H1 (cell line): Measurements from ENCODE around the gene BPIFB6. TPM values are rescaled to one million over a fixed set of nuclear protein-coding genes. Genes with fewer than 3 reads are reported as not detected.

ENCODE experiments used
- CTCF ChIA-PET: fragments of 300-600 bp; sonication (Branson Sonifier 250); formaldehyde crosslinking; loops from one replicate; lab custom pipeline; 2021; ENCODE audit not compliant: partially characterized antibody; lab: Charles Lee
- POLR2A ChIA-PET: fragments of 300-600 bp; sonication (Branson Sonifier 250); formaldehyde crosslinking; loops from one replicate; lab custom pipeline; 2021; ENCODE audit warnings: inconsistent platforms; ENCODE audit not compliant: partially characterized antibody; lab: Charles Lee
- DNase-seq, 2 experiments: peaks; one replicate each; pipeline versions ENCODE4 v3.0.0 to v3.0.0-alpha.2; 2010 to 2022; ENCODE audit warnings: low spot score in 2 of 2, low read depth in 1 of 2, mixed read lengths in 1 of 2
- FAIRE-seq: peaks from 2 replicates; lab custom pipeline; 2011; peaks lifted over from hg19 to GRCh38; lab: Jason Lieb, UNC
- H2AFZ ChIP-seq: 2 replicates; pipeline ENCODE4 v1.8.1; 2012; ENCODE audit warnings: low read length, inconsistent platforms
- H2AK5ac ChIP-seq: 2 replicates; pipeline ENCODE4 v1.6.1; 2013; ENCODE audit warnings: low read depth, low read length
- H2BK120ac ChIP-seq: replicated peaks from 2 replicates; pipeline ENCODE3; 2013; ENCODE audit warnings: low read depth, low read length, inconsistent platforms
- H2BK12ac ChIP-seq: 2 replicates; pipeline ENCODE4 v1.6.1; 2013; ENCODE audit warnings: low read depth, low read length
- H2BK15ac ChIP-seq: 2 replicates; pipeline ENCODE4 v1.6.1; 2013; ENCODE audit warnings: low read length
- H2BK20ac ChIP-seq: 2 replicates; pipeline ENCODE4 v1.6.1; 2013; ENCODE audit warnings: low read length
- H2BK5ac ChIP-seq: 2 replicates; pipeline ENCODE4 v1.6.1; 2013; ENCODE audit warnings: low read depth, low read length
- H3K14ac ChIP-seq: 2 replicates; pipeline ENCODE4 v1.6.1; 2013; ENCODE audit warnings: inconsistent platforms; ENCODE audit not compliant: insufficient read length
- H3K18ac ChIP-seq: 2 replicates; pipeline ENCODE4 v1.6.1; 2013; ENCODE audit warnings: low read length; ENCODE audit errors: extremely low read depth
- H3K23ac ChIP-seq: 2 replicates; pipeline ENCODE4 v1.6.1; 2013; ENCODE audit warnings: inconsistent platforms; ENCODE audit not compliant: insufficient read length
- H3K23me2 ChIP-seq: 2 replicates; pipeline ENCODE4 v1.6.1; 2013; ENCODE audit warnings: low read depth, low read length
- H3K27ac ChIP-seq: 2 replicates; pipeline ENCODE4 v1.6.1; 2011; ENCODE audit warnings: low read depth, low read length, inconsistent platforms
- H3K27me3 ChIP-seq, 4 experiments: replicated peaks in 1 of 4; 1 replicate in 1 of 4; 2 replicates in 3 of 4; pipeline versions ENCODE4 v1.6.1 to v1.8.1; 2011 to 2013; ENCODE audit warnings: low read length in 3 of 4, mild to moderate bottlenecking in 3 of 4, inconsistent platforms in 2 of 4, mixed read lengths in 2 of 4, moderate library complexity in 1 of 4; ENCODE audit not compliant: control insufficient read depth in 3 of 4, insufficient read depth in 3 of 4; ENCODE audit errors: extremely low read depth in 1 of 4
- H3K36me3 ChIP-seq, 4 experiments: 2 replicates each; pipeline versions ENCODE4 v1.6.1 to v1.8.1; 2011 to 2013; ENCODE audit warnings: mild to moderate bottlenecking in 4 of 4, low read length in 3 of 4, moderate library complexity in 2 of 4, control low read depth in 1 of 4, inconsistent platforms in 1 of 4; ENCODE audit not compliant: insufficient read depth in 4 of 4, control insufficient read depth in 2 of 4
- H3K4ac ChIP-seq: replicated peaks from 2 replicates; pipeline ENCODE3; 2013; ENCODE audit warnings: low read length, low read depth, mixed read lengths, inconsistent platforms; ENCODE audit not compliant: insufficient read length
- H3K4me1 ChIP-seq, 4 experiments: replicated peaks in 1 of 4; 1 replicate in 1 of 4; 2 replicates in 3 of 4; pipeline versions ENCODE4 v1.6.1 to v1.8.1; 2011 to 2013; ENCODE audit warnings: low read length in 3 of 4, inconsistent platforms in 2 of 4, mixed read lengths in 1 of 4; ENCODE audit not compliant: insufficient read depth in 4 of 4, control insufficient read depth in 3 of 4
- H3K4me2 ChIP-seq, 2 experiments: 2 replicates each; pipeline versions ENCODE4 v1.6.1 to v1.8.1; 2011 to 2013; ENCODE audit warnings: low read depth in 2 of 2, low read length in 2 of 2, control low read depth in 1 of 2, inconsistent platforms in 1 of 2, mild to moderate bottlenecking in 1 of 2; ENCODE audit not compliant: insufficient read depth in 1 of 2
- H3K4me3 ChIP-seq, 4 experiments: fragments of 200-600, 300-600 bp in 1 of 4; sonication (generic), shearing (Covaris generic), sonication (Bioruptor Twin) in 1 of 4; 2 replicates each; pipeline versions ENCODE4 v1.5.1 to v1.8.1; 2011 to 2016; ENCODE audit warnings: low read length in 4 of 4, low read depth in 3 of 4, control low read depth in 2 of 4, inconsistent platforms in 2 of 4, mild to moderate bottlenecking in 2 of 4, mixed read lengths in 1 of 4, moderate library complexity in 1 of 4; ENCODE audit not compliant: insufficient read depth in 2 of 4; ENCODE audit errors: extremely low read depth in 1 of 4
- H3K56ac ChIP-seq: replicated peaks from 2 replicates; pipeline ENCODE3; 2013; ENCODE audit warnings: low read depth, mild to moderate bottlenecking, mixed read lengths, low read length, inconsistent platforms; ENCODE audit not compliant: insufficient read length
- H3K79me1 ChIP-seq: 2 replicates; pipeline ENCODE4 v1.6.1; 2013; ENCODE audit warnings: low read depth, low read length, control low read depth
- H3K79me2 ChIP-seq, 2 experiments: 2 replicates each; pipeline versions ENCODE4 v1.6.1 to v1.8.1; 2012 to 2013; ENCODE audit warnings: low read length in 2 of 2, mild to moderate bottlenecking in 2 of 2, inconsistent platforms in 1 of 2; ENCODE audit not compliant: insufficient read depth in 2 of 2, control insufficient read depth in 1 of 2
- H3K9ac ChIP-seq, 4 experiments: replicated peaks in 1 of 4; 1 replicate in 1 of 4; 2 replicates in 3 of 4; pipeline versions ENCODE4 v1.6.1 to v1.8.1; 2011 to 2013; ENCODE audit warnings: low read depth in 3 of 4, low read length in 3 of 4, control low read depth in 2 of 4, mild to moderate bottlenecking in 2 of 4, moderate library complexity in 2 of 4, inconsistent platforms in 1 of 4; ENCODE audit errors: extremely low read depth in 1 of 4
- H3K9me3 ChIP-seq, 2 experiments: 2 replicates each; pipeline versions ENCODE4 v1.6.1 to v1.8.1; 2012 to 2013; ENCODE audit warnings: mild to moderate bottlenecking in 2 of 2, moderate library complexity in 2 of 2, control low read depth in 1 of 2, inconsistent platforms in 1 of 2, low read depth in 1 of 2, low read length in 1 of 2, mixed read lengths in 1 of 2; ENCODE audit not compliant: insufficient read depth in 2 of 2
- H4K20me1 ChIP-seq, 2 experiments: replicated peaks in 1 of 2; 2 replicates each; pipeline versions ENCODE3 to v1.8.1; 2011 to 2013; ENCODE audit warnings: inconsistent platforms in 2 of 2, low read length in 2 of 2, mild to moderate bottlenecking in 1 of 2; ENCODE audit not compliant: insufficient read depth in 2 of 2, control insufficient read depth in 1 of 2
- H4K5ac ChIP-seq: 2 replicates; pipeline ENCODE4 v1.6.1; 2013; ENCODE audit warnings: low read length, low read depth, mixed read lengths, inconsistent platforms; ENCODE audit not compliant: insufficient read length
- H4K8ac ChIP-seq: 2 replicates; pipeline ENCODE4 v1.8.0; 2013; ENCODE audit warnings: mild to moderate bottlenecking, moderate library complexity, low read length, inconsistent platforms; ENCODE audit not compliant: insufficient read depth; ENCODE audit errors: extremely low read depth
- H4K91ac ChIP-seq: replicated peaks from 2 replicates; pipeline ENCODE3; 2013; ENCODE audit warnings: low read length, mixed read lengths, inconsistent platforms; ENCODE audit not compliant: insufficient read length
- BCL11A ChIP-seq, 2 experiments: IDR thresholded peaks; one replicate each; pipeline ENCODE4 v1.6.1; 2011; ENCODE audit warnings: low read depth in 2 of 2, low read length in 2 of 2, mild to moderate bottlenecking in 2 of 2
- CEBPB ChIP-seq: IDR thresholded peaks from 2 replicates; pipeline ENCODE4 v1.6.1; 2012; ENCODE audit warnings: low read depth, low read length
- CTBP2 ChIP-seq: IDR thresholded peaks from 2 replicates; pipeline ENCODE4 v1.7.0; 2011; ENCODE audit warnings: borderline replicate concordance, mild to moderate bottlenecking, moderate library complexity, mixed read lengths, low read length; ENCODE audit not compliant: insufficient read depth, insufficient read length
- EZH2 ChIP-seq: fragments of 200-600 bp; sonication (generic); IDR thresholded peaks from 2 replicates; pipeline ENCODE4 v1.7.1; 2012; ENCODE audit warnings: low read depth, mild to moderate bottlenecking, moderate library complexity, low read length, inconsistent platforms; ENCODE audit not compliant: severe bottlenecking
- FOSL1 ChIP-seq: IDR thresholded peaks from 2 replicates; pipeline ENCODE4 v1.6.1; 2011; ENCODE audit warnings: mild to moderate bottlenecking, low read depth, low read length, moderate library complexity; ENCODE audit not compliant: insufficient read depth
- JUN ChIP-seq: IDR thresholded peaks from 2 replicates; pipeline ENCODE4 v1.6.1; 2011; ENCODE audit warnings: low read depth, mild to moderate bottlenecking, improper control_type of control experiment, low read length
- KDM5A ChIP-seq: fragments of 200-600 bp; IDR thresholded peaks from 2 replicates; pipeline ENCODE4 v1.7.1; 2012; ENCODE audit warnings: mild to moderate bottlenecking, low read length, inconsistent platforms, mixed read lengths
- SIX5 ChIP-seq: IDR thresholded peaks from 2 replicates; pipeline ENCODE4 v1.6.1; 2011; ENCODE audit warnings: mild to moderate bottlenecking, low read depth, low read length
- TAF7 ChIP-seq: optimal IDR thresholded peaks from 2 replicates; pipeline ENCODE3; 2011; ENCODE audit warnings: low read depth, mild to moderate bottlenecking, inconsistent platforms, low read length, moderate library complexity, borderline replicate concordance
- WGBS, 2 experiments: shearing (Covaris generic) in 1 of 2; methylation state at CpG; one replicate each; pipeline versions ENCODE4 v1.1.6 to v1.1.7; 2013 to 2015; ENCODE audit warnings: low lambda C conversion rate in 2 of 2, mixed read lengths in 2 of 2, inconsistent platforms in 1 of 2, low coverage in 1 of 2, missing lambda C conversion rate in 1 of 2; ENCODE audit not compliant: insufficient replicate concordance in 2 of 2, insufficient coverage in 1 of 2, insufficient read length in 1 of 2; ENCODE audit errors: extremely low coverage in 1 of 2, missing lambda C conversion rate in 1 of 2; 5-methylcytosine and 5-hydroxymethylcytosine counted together
- polyA plus RNA-seq, 7 experiments: library from polyadenylated mRNA; depleted of rRNA in 3 of 7; stranded (reverse) in 5 of 7; unstranded in 2 of 7; fragments of >200 nt in 5 of 7; fragments of 200-250 nt in 2 of 7; gene quantifications; 1 replicate in 5 of 7; 2 replicates in 1 of 7; 4 replicates in 1 of 7; pipeline versions ENCODE4 v1.2.1 to v1.2.3, GENCODE V29; 2011 to 2013; ENCODE audit warnings: missing spikeins in 2 of 7, mixed read lengths in 2 of 7
- total RNA-seq: library from RNA; stranded (reverse); fragmentation: NEBNext Ultra II Directional; extraction: Animal tissue kit (Norgen Biotek cat#: 25700); gene quantifications from 2 replicates; pipeline ENCODE4 v1.2.1, GENCODE V29; 2021
- TF ChIP-seq, protein P1 (sequence below): IDR thresholded peaks from 2 replicates; pipeline ENCODE4 v1.6.1; 2011; ENCODE audit warnings: low read length, improper control_type of control experiment
- TF ChIP-seq, protein P2 (sequence below): IDR thresholded peaks from 2 replicates; pipeline ENCODE4 v1.6.1; 2012; ENCODE audit warnings: low read length, inconsistent platforms

BPIFB6 gene
- total and polyA plus RNA-seq, 2 of the 8 experiments (the other 6 are each of a cell fraction or from before 2014, with no cell fraction given) = not detected

DNA sequence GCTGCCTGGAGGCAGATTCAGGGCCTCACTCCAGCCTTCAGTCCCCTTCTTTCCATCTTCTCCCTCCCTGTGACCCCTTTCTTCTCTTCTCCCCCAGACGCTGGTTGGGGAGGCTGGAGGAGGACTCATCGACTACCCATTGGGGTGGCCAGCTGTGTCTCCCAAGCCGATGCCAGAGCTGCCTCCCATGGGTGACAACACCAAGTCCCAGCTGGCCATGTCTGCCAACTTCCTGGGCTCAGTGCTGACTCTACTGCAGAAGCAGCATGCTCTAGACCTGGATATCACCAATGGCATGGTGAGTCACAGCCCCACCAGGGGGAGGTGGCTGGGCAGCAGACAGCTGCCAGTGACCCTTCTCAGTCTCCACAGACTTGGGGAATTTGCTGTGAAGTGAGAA is 60.9 kb downstream of the BPIFB6 start:
- H4K20me1 ChIP-seq = no peaks in the 10 kb centered on the region
- TF ChIP-seq BCL11A (IDR thresholded peaks at IDR 0.05; ENCODE audit: low read depth in 2 of 2, low read length in 2 of 2) (no peak), SIX5 (no peak), EZH2 (no peak), TAF7 (no peak), KDM5A (no peak), CTBP2 (no peak), CEBPB (no peak), JUN (no peak), FOSL1 (no peak)
- TF ChIP-seq, protein P1, sequence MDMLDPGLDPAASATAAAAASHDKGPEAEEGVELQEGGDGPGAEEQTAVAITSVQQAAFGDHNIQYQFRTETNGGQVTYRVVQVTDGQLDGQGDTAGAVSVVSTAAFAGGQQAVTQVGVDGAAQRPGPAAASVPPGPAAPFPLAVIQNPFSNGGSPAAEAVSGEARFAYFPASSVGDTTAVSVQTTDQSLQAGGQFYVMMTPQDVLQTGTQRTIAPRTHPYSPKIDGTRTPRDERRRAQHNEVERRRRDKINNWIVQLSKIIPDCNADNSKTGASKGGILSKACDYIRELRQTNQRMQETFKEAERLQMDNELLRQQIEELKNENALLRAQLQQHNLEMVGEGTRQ = no peak
- TF ChIP-seq, protein P2, sequence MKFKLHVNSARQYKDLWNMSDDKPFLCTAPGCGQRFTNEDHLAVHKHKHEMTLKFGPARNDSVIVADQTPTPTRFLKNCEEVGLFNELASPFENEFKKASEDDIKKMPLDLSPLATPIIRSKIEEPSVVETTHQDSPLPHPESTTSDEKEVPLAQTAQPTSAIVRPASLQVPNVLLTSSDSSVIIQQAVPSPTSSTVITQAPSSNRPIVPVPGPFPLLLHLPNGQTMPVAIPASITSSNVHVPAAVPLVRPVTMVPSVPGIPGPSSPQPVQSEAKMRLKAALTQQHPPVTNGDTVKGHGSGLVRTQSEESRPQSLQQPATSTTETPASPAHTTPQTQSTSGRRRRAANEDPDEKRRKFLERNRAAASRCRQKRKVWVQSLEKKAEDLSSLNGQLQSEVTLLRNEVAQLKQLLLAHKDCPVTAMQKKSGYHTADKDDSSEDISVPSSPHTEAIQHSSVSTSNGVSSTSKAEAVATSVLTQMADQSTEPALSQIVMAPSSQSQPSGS = no peak

More for the DNA sequence above, 60.9 kb downstream of the BPIFB6 start:
- Histone ChIP-seq H3K4me1 (no peaks in the 10 kb centered on the region), H3K23me2 (peaks cover 7% of the 10 kb centered on the region; the same call in 1 of the 2 replicates), H3K56ac (no peak overlapping the region), H3K9me3 (no peaks in the 10 kb centered on the region), H2BK5ac (no peak overlapping the region), H2AK5ac (no peak overlapping the region), H2BK20ac (no peak overlapping the region), H2AFZ (no peak overlapping the region), H4K91ac (no peak overlapping the region), H3K9ac (no peak overlapping the region), H3K79me1 (no peaks in the 10 kb centered on the region), H3K79me2 (no peaks in the 10 kb centered on the region), H2BK15ac (no peak overlapping the region), H3K36me3 (no peaks in the 10 kb centered on the region), H3K4ac (no peak overlapping the region), H4K8ac (no peak overlapping the region), H3K14ac (no peak overlapping the region), H4K5ac (no peak overlapping the region), H2BK120ac (no peak overlapping the region), H3K27me3 (no peaks in the 10 kb centered on the region), H3K23ac (no peak overlapping the region), H3K27ac (no peak overlapping the region), H3K4me3 (no peak overlapping the region), H3K18ac (no peak overlapping the region), H3K4me2 (no peak overlapping the region), H2BK12ac (no peak overlapping the region)
- FAIRE-seq = no peak
- CTCF ChIA-PET = interaction anchor here (0.5 to 1.8 kb wide), 3 partner anchors 97 to 157 kb away, joined by 3 to 6 read pairs (median 3); no protein-coding TSS in a partner anchor
- POLR2A ChIA-PET = no interaction called here
- 71% methylated on average over 3 of the region's 3 CpGs; no CpG with 5 or more reads in 1 of the 2 experiments for WGBS, 2 experiments
- no peak for DNase-seq
